ENCODE data around the gene OSM.

OSM gene

DNA sequence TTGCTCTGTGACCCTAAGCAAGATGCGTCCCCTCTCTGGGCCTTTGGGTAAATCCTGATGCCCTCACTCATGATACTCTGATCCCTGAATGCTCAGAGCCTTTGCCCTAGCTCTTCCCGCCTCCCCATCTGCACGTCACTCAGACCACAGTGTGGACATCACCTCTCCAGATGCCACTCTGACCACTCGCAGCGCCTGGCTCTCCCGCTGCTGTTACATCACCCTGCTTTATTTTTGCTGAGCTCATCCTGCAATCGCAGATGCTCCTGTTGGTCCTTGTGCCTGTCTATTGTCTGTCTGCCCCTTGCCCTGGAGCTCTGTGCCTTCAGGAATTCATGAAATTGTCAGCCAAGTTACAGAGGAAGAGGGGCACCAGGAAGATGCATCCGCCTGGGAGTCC is 5.5 kb downstream of the OSM start:
- peak; percentile 75 for DNase-seq

GRCh38 chr22:30260682-30261081 is 6.0 kb downstream of the OSM start:
- DNase-seq: no peak

DNA sequence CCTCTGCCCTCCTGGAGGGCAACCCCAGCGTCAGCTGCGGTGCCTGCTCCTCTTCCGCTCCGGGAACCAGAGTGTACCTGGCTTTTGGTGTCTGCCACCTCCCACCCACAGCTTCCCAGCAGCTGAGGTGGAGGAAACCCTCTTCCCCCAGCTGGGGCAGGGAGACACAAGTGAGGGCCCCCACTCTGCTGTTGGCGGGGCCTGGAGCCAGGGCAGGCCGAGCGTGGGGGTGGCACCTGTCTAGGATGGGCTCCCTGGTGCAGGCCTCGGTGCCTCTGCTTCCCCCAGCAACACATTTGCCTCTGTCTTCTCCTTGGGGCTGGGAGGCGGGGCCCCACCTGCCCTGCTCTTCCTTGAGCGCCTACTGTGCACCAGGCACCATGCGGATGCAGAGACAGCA is 6.4 kb downstream of the OSM start:
- no peak for DNase-seq

- DNase-seq: no peak
Measured at GRCh38 chr22:30254314-30254713, 12.3 kb downstream of the OSM start.

DNA sequence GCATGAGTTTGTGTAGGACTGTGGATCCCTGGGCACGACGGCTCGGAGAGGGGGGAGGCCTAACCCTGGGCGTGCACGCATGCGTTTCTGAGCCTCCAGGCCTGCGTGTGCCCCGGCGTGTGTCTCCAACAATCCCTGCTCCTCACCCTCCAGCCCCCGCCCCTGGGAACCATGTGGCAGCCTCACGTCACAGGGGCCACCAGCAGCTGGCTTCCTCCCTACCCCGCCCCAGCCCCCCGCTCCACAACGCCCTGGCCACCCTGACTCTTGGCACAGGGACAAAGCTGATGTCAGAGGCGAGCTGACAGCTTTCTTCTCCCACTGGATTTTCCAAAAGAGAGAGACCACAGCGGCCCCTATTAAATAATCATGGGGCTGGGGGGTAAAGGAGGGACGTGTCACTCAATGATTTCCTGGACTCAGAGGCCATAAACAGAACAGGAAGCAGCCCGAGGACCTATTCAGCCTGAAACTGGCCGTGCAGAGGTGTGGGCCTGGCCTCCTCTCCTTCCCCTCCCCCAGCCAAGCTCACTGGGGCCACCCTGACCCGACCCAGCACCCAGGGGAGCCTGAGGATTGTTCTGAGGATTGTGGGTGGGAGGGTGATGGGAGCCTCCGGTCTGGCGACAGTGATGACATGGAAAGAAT is 13.3 kb downstream of the OSM start:
- DNase-seq: peak; percentile 28

DNA sequence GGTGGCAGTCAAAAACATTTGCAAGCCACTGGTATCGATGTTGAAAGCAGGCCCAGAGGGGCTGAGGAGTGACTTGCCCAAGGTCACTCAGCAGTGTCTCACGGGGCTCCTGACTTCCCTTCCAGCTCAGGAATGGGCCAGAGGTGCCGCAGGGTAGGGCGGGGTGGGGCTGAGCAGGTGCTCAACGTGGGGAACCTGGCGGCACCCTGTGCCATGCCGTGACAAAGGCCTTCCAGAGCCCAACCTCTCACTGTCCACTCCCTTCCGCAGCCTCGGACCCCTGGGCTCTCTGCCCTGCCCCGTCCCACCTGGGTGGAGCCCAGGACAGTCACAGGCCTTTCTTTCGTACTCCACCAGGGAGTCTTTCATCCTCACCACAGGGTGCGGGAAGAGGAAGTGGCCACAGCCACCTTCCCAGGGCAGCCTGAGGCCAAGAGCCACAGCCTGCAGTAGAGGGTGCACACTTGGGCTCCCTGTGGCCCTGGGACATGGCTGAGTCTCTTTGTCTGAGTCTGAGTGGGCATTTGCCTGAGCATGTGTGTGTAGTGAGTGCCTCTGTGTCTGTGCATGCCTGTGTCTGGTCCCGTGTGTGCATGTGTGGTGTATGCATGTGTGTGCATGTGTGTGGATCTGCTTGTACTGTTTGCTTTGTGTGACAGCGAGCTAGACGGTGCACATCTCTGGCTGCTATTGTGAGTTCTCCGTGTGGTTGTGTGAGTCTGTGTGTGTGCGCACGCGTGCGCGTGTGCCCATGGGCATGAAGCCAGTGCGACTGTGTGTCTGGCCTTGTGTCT is 14.0 kb downstream of the OSM start:
- DNase-seq: no peak

- no peak for DNase-seq
Measured at GRCh38 chr22:30251711-30252110, 14.9 kb downstream of the OSM start.

DNA sequence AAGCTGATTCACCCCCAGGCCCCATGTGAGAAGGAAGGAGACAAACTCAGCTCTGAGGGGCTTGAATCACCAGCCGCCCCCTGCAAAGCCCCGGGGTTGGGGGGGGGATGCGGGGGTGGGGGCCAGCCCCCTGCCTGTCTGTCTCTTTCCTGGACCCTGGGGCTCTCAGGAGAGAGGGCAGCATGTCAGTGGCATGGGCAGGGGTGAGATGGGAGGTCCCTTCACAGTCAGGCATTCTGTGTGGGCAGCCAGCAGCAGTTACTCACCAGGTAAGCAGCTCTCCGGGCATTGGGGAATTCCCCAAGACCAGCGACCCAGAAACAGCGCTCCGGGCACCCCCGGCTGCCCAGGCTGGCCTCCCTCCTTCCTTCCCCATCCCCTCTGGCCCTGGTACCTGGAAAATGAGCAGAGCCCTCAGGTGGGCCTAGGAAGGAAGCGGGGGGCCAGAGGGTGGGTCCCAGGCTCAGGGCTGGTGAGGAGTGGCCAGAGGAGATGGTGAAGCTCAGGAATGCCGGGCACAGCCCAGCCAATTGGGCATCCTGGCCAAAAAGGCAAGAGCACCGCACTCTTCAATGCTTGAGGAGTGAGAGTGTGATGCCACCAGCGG is 15.9 kb downstream of the OSM start:
- DNase-seq: no peak

- DNase-seq: no peak
Measured at GRCh38 chr22:30250039-30250565, 16.5 kb downstream of the OSM start.

- DNase-seq: no peak
Measured at GRCh38 chr22:30249049-30250038, 17.3 kb downstream of the OSM start.

DNA sequence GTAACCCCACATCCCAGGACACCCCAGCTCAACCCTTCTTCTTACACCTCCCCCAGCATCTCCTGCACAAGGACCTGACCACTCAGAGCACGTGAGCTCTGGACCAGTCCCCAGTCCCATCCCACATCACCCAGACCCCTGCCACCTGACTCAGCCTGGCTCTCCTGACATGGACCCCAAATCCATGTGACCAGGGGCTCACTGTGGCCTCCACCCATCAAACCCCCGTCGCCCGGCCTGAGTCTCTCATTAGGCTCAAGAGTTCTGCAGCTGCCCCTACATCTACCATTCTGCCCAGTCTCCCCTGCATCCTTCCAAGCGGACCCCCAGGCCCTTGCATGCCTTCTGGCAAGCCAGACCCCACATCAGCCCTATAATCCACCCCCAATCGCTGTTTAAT is 18.2 kb downstream of the OSM start:
- no peak for DNase-seq

- DNase-seq: no peak
Measured at GRCh38 chr22:30247974-30248373, 18.7 kb downstream of the OSM start.

DNA sequence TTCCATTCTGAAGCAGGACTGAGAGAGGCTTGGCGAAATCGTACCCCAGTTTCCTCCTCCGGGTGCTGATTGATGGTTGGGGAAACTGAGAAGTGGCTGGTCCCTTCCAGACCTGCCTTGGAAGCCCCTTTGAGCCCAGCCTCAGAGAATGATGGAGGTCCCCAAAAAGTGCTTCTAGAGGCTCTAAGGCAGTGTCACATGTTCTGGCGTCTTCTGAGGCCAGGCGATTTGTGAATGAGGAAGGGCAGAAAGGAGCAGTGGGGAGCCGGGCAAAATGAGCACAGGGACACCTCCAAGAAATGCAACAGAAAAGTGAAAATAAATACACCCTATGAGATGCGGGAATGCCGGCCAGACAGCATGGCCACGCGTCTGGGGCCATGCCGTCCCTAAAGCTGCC is 19.1 kb downstream of the OSM start:
- DNase-seq: no peak

- peak; percentile 53 for DNase-seq
Measured at GRCh38 chr22:30246814-30247376, 19.8 kb downstream of the OSM start.

- no peak for DNase-seq
Measured at GRCh38 chr22:30245985-30246813, 20.5 kb downstream of the OSM start, which contains the start of gene LIF. TSS of gene LIF (minus strand) at chr22:30246759. CDS start at chr22:30246695, 64 bp downstream.

- peak; percentile 27 for DNase-seq
Measured at GRCh38 chr22:30245181-30245984, 21.3 kb downstream of the OSM start.

- DNase-seq: no peak
Measured at GRCh38 chr22:30244641-30245040, 22.0 kb downstream of the OSM start.

GRCh38 chr22:30244066-30244465 is 22.6 kb downstream of the OSM start:
- no peak for DNase-seq

DNA sequence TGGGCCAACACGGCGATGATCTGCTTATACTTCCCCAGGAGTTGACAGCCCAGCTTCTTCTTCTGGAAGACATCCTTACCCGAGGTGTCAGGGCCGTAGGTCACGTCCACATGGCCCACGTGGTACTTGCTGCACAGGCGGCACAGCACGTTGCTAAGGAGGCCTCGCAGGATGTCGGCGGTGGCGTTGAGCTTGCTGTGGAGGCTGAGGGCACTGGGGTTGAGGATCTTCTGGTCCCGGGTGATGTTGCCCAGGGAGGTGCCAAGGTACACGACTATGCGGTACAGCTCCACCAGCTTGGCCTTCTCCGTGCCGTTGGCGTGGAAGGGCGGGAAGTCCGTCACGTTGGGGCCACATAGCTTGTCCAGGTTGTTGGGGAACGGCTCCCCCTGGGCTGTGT is 23.0 kb downstream of the OSM start:
- no peak for DNase-seq

Data from inflammatory macrophage treated with lipopolysaccharide for 4 hours (primary cell).